Measurements from ENCODE around the gene RNF227.
"Not testable (repeated sequence)": the region's sequence is repeated elsewhere in the genome, so short reads cannot be mapped to it uniquely, and the experiment has no call there.

Gene RNF227

DNA sequence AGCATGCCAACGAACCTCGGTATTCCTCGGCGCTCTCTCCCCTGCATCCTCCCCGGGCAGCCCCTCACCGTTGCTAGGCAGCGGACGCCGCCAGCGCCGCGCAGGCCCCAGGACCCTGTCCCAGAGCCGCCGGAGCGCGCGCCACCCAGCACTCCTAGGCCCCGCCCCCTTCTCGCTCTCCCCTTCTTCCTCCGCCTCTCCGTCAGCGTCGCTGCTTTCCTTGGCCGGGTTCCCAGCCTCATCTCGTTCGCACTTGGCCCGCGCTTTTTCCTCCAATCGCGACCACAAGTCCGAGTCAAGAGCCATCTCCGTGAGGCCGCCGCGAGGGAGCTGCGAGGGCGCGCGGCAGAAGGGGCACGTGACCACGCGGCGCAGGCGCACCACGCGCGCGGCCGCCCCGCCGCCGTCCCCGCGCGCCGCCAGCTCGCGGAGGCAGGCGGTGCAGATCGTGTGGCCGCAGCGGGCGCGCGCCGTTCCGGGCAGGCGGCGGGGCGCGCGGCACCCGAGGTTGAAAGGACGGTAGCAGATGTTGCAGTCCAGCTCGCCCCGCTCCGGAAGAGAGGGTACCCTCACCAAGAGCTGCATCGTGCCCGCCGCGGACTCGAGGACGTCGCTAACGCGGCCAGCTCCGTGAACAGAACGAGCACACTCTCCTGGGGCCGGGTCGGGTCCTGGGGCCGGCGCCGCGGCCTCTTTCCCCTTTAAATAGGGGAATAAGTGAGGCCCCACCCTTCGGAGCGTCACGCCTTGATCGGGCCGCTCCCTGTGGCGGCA lies at the start of gene RNF227:
TSS of gene RNF227 (minus strand) at position 679 of the 774 bp plus-strand sequence. CDS start at position 585, 94 bp downstream.
- peak; percentile 99 for DNase-seq

DNA sequence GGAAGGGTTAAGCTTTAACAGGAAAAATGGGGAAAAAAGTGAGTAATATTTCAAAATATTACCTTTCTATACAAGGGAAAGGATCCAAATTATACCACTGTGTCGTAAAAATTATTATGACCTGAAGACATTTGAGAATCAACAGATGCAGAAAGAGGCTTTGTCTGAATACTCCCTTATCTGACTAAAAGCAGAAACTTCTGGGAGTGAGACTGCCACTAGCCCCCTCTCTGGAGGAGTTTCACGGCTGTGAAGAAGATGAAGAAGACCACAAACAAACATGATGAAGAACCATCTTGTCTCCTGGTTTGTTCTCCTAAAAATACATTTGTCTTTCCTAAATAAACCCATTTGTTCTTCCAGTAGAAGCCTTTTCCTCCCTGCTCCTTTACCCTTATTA lies 45.3 kb upstream of the RNF227 start:
- DNase-seq: no peak

DNA sequence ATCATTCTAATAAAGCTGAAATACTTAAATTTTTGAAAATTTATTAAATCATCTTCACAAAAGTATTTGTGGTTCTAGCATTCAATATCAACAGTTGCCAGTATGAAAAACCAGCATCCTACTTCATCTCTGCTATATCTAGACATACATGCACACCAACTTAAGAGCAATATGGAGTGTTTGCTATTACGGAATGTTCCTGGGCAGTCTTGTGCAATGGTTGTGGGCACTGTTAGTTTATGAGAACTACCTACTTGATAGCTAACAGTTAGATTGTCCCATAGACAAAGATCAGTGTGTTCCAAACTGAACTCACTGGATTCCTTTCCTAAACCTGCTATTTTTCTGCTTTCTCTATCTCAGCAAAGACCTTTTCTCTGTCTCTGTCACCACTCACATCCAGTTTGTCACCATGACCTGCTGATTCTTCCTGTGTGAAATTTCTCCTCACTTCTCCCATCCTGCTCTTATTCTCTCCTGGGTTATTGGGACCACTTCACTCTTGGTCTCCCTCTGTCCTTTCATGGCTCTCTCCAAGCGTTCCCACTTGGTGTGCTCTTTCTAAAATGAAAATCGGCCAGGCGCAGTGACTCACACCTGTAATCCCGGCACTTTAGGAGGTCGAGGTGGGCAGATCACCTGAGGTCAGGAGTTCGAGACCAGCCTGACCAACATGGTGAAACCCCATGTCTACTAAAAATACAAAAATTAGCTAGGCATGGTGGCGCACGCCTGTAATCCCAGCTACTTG lies 43.6 kb upstream of the RNF227 start:
- DNase-seq: no peak

DNA sequence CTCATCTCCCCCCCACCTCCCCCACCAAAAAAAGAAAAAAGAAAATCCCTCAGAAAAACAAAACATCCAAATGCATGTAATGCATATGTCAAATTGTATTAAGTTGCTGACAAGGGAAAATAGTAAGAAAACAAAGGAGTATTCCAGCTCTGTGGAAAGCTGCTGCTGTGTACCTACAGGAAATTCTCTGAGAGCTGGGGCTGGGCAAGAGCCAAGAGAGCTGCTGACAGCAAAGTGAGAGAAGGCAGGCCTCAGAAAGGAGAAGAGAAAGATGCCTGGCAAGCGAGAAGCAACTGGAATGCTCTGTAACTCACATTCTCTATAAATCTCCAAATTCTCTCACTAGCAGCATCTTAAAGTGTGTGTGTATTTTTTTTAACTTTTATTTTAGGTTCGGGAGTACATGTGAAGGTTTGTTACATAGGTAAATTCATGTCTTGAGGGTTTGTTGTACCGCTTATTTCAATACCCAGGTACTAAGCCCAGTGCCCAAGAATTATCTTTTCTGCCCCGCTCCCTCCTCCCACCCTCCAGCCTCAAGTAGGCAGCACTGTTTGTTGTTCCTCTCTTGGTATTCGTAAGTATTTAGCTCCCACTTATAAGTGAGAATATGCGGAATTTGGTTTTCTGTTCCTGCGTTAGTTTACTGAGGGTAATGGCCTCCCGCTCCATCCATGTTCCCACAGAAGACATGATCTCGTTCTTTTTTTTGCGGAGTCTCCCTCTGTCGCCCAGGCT lies 40.3 kb upstream of the RNF227 start:
- DNase-seq: no peak

DNA sequence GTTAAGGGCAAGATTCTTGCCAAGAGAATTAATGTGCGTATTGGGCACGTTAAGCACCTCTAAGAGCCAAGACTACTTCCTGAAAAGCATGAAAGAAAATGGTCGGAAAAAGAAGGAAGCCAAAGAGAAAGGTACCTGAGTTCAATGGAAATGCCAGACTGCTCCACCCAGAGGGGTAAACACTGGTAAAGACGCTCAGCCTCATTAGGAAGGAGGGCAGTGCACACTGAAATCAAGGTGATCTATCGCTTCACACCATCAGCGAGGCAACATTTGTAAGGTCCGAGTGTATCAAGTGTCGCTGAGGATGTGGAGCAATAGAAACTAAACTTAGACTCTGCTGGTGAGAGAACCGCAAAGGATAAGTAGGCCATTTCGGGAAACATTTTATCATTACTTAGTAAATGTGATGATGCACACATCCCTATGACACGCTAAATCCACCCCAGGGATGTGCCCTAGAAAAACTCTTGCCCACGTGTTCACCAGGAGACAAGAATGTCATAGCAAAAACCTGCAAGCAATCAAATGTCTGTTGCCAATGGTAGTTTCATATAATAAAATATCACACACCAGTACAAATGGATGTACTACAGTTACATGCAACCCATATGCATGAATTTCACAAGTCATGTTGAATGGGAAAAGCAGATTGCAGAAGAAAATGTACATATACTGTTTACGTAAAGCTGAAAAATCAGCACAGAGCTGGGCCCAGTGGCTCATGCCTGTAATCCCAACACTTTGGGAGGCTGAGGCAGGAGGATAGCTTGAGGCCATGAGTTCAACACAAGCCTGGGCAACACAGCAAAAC lies 39.5 kb upstream of the RNF227 start:
- no peak for DNase-seq

DNA sequence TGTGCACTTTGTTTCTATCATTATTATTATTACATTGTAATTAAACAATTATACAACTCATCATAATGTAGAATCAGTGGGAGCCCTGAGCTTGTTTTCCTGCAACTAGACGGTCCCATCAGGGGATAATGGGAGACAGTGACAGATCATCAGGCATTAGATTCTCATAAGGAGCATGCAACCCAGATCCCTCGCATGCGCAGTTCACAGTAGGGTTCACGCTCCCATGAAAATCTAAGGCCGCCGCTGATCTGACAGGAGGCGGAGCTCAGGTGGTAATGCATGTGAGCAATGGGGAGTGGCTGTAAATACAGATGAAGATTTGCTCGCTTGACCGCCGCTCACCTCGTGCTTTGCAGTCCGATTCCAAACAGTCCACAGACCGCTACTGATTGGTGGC lies 37.2 kb upstream of the RNF227 start:
- not testable (repeated sequence) for DNase-seq

DNA sequence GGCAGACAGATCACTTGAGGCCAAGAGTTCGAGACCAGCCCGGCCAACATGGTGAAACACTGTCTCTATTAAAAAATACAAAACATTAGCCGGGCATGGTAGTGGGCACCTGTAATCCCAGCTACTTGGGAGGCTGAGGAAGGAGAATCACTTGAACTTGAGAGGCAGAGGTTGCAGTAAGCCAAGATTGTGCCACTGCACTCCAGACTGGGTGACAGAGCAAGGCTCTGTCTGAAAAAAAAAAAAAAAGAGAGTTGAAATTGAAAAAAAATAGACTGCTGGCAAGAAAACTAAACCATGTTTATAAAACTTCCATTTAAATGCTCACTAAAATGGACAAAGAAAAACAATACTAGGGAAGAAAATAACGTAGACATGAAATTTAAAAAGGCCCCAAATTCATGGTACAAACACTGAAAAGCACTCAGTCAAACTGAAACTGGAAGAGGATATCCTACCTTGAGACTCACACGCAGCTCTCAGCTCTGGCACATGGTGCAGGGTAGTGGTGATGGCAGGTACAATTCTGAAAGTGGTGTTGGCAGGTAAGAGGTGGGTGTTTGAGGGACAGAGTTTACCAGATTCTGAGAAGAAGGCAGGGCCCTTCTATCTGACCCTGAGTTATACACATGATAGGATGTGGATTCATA lies 35.2 kb upstream of the RNF227 start:
- peak; percentile 23 for DNase-seq

DNA sequence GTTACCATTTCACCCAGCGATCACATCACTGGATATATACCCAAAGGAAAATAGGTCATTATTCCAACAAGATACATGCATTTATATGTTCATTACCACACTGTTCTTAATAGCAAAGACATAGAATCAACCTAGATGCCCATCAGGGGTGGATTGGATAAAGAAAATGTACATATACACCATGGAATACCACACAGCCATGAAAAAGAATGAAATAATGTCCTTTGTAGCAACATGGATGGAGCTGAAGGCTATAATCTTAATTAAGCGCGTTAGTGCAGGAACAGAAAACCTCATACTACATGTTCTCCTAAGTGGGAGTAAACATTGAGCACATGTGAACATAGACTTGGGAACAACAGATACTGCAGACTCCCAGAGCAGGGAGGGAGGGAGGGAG lies 34.5 kb upstream of the RNF227 start:
- DNase-seq: no peak

DNA sequence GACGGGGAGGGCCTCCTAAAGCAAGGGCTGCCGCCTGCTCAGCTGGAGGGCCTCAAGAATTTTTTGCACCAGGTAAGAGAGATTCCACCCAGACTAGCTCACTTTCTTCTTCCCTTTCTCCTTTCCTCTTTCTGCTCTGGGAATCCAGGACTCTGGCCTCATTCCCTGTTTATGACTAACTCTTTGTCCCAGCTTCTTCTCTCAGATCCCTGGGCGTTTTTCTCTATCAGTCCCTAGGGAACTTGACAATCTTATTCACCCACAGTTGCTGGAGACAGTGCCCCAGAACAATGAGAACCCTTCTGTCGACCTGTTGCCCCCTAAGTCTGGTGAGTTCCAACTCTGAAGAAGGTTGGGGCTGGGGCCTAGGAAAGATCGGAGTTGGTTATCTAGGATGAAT lies 31.6 kb upstream of the RNF227 start:
- DNase-seq: no peak

DNA sequence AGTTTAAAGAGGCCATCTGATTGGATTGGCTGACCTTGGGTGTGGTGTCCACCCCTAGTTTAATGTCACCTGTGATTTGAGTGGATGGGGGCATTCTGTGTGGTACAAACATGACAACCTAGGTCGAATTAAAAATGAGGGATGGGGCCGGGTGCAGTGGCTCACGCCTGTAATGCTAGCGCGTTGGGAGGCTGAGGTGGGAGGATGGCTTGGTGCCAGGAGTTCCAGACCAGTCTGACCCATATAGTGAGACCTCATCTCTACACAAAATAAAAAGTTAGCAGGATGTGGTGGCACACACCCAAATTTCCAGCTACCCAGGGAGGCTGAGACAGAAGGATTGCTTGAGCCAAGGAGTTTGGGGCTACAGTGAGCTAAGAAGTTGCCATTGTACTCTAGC lies 30.4 kb upstream of the RNF227 start:
- DNase-seq: no peak

DNA sequence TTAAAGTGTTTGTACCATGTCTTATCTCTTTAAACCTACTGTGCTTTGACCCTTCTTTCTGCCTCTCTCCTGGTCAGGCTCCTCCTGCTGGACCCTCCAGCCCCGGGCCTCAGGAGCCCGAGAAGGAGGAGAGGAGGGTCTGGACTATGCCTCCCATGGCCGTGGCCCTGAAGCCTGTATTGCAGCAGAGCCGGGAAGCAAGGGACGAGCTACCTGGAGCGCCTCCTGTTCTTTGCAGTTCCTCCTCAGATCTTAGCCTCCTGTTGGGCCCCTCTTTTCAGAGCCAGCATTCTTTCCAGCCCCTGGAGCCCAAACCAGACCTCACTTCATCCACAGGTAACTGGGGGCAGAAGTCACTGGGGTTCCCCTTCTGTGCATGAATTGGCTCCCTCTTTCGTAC lies 29.6 kb upstream of the RNF227 start:
- no peak for DNase-seq

DNA sequence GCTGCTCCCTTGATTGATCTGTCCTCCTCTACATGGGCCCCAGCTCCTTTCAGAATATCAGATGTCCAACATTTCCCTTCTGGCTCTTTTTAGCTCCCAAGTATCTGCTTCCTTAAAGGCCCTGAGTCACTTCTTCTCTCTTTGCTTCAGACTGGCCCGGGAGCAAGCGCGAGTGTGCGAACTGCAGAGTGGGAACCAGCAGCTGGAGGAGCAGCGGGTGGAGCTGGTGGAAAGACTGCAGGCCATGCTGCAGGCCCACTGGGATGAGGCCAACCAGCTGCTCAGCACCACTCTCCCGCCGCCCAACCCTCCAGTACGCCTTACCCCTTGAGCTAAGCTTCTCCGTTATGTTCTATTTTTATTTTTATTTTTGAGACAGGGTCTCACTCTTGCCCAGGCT lies 28.2 kb upstream of the RNF227 start:
- DNase-seq: no peak

DNA sequence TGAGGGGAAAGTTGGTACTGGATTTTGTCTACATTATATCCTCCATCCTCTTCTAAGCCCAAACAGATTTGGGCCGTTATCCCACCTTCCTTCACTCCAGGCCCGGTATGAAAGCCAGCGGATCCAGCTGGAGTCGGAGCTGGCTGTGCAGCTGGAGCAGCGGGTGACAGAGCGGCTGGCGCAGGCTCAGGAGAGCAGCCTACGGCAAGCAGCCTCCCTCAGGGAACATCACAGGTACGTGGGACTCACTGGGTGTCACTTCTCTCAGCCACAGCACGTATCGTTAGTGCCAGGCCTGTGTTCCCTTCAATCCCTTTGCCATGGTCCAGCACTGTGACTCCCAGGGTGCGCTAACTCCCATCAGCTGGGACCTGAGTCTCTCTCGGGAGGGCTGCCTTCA lies 27.2 kb upstream of the RNF227 start:
- no peak for DNase-seq

DNA sequence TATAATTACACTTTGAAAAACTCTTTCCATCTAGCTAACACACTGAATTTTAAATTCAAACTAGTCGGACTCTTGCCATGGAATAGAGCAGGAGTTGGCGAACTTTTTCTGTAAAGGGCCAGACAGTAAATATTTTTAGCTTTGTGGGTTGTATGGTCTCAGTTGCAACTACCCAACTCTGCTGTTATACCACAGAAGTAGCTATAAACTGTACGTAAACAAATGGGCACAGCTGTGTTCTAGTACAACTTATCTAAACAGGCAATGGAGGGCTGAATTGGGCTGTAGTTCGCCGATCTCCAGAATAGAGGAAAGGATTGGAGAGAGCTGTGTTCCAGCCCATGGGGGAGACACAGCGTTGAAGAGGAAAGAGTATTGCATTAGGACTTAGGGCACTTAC lies 24.7 kb upstream of the RNF227 start:
- no peak for DNase-seq

DNA sequence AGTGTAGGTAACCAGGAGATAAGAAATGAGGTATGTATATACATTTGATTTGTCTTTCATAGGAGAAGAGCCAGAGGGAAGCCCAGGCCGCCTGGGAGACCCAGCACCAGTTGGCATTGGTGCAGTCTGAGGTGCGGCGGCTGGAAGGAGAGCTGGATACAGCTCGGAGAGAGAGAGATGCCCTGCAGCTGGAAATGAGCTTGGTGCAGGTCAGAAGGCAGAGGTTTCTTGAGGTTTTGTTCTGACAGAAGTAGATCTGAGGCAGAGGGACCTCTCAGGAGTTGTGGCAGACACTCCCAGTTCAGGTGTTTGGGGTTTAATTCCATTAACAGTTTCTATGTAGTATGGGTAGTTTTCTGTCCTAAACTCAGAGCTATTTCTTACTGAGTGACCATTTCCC lies 23.9 kb upstream of the RNF227 start:
- no peak for DNase-seq

DNA sequence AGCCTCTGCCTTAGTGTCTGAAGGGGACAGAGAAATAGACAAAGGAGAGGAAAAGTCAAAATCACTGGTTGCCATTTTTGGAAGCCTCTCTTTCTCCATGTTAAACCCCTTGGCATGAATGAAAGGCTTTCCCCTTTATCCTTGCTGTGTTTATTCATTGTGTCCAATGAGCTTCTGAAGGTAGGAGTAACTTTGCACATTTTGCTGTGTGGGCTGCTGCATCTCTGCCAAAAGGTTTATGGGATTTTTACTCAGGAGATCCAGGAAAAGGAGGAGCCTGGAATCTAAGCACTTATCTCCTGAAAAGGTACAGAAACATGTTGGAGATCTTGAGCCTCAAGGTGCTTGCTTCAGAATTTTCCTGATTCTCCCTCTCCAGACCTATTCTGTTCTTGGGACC lies 19.8 kb upstream of the RNF227 start:
- DNase-seq: no peak

DNA sequence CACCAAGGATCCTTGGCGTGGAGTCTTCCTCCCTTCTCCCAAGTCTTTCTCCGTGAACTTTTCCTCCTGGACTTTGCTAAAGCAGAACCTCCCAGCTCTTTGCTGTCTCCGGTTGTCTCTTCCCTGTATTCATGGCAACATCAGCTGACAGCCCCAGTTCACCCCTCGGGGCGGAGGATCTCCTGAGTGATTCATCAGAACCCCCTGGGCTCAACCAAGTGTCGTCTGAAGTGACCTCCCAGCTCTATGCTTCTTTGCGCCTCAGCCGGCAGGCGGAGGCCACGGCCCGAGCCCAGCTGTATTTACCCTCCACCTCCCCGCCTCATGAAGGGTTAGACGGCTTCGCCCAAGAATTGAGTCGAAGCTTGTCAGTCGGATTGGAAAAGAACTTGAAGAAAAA lies 16.9 kb upstream of the RNF227 start:
- peak; percentile 61 for DNase-seq

DNA sequence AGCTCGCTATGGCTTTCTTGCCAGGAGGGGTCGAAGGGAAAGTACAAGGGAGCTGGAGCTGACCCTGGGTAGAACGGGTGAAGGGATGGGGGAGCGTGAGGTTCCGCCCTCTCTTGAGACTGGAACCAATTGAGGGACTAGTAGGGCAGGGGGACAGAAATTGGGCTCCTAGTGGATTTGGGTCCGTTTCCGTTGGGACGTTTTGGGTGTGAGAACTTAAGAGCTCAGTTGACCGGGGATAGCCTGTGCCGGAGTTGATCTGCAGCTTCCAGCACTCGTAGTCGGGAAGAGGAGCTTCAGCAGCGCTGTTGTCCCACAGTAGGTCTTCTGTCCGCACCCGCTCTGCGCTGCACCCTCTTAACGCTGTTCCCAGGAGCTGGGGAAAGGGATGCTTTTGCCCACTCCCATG lies 16.4 kb upstream of the RNF227 start:
- DNase-seq: peak; percentile 65

DNA sequence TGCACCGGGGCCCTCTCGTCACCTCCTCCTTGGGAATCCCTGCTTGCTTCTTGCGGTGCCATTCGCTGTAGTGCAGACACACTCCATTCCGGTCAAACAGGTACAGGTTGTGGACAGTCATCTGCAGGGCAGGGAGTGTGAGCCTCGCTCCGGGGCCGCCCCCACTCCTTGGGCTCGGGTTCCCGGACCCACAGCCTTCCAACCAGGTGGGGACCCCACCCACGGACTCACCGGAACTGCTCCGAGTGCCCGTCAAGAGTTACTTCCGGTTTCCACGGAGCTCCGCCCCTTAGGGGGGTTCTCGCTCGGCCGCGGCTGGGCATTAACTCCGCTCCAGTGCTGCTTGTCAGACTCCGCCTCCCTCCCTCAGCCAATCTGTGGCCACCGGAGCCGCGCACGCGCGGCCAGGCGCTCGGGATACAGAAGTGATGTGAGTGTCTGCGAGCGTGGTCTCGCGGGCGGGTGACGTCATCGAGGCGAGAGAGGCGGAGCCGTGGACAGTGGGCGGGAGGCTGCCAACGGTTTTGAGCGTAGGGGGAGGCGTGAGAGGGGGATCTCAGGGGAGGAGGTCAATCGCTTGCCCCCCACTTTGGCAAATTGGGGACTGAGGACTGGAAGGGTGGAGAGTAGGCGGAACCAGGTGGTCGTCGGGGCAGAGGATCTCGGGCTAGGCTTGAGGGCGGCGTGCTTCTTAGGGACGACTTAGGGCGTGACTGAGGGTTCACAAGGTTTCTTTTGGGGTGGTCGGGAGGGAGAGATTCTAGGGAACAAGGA lies 15.8 kb upstream of the RNF227 start, which contains the start of the genes CNTROB and TRAPPC1:
TSS of gene CNTROB (plus strand) at position 498 of the 774 bp plus-strand sequence. CDS start 874 bp downstream, outside the sequence.
TSS of gene TRAPPC1 (minus strand) at position 238 of the 774 bp plus-strand sequence. CDS start at position 121, 117 bp downstream.
- DNase-seq: peak; percentile 100

DNA sequence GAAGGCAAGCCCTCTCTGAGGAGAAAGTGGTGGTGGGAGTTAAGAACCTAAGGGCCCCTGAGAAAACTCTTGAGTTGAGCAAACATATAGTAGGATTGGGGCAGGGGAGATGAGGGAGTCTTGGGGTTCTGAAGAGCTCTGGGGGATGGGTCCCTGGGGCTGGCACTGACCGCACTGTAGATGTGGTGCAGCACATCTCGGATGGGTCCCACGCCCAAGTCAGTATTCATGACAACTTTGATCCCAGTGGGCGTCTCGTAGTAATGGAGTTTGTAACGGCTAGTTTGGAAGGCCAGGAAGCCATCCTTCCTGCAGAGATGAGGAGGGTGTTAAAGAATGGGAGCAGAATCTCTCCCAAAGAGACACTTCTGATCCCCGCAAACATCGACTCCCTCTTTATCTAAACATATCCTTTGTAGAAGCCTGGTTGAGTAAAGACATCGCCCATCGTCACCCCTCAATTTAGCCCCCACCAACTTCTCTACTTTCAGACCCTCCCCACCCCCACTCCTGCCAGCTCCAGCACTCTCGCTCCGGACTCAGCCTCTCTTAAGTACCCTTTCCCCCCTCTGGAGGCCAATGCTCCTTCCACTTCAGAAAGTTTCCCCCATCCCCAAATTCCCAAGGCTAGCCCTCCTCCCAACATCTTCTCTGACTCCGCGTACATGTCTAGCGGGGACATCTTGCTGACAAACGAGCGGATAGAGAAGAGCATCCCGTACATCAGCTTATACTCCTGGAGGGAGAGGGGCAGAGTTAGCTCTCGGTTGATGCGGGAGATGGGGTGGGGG lies 14.9 kb upstream of the RNF227 start:
- no peak for DNase-seq

Data from DMS53 (cell line).